Osteoblast (primary cell): Measurements from ENCODE around the gene ADAMTS4. TPM values are rescaled to one million over a fixed set of nuclear protein-coding genes. Genes with fewer than 3 reads are reported as not detected.

Source experiments
- DNase-seq: peaks from one replicate; pipeline ENCODE4 v3.0.0; 2011; ENCODE audit warnings: low spot score, mixed read lengths; ENCODE audit not compliant: insufficient read length; ENCODE audit errors: missing footprints
- H2AFZ ChIP-seq: 2 replicates; pipeline ENCODE4 v1.6.0; 2011; ENCODE audit warnings: mild to moderate bottlenecking, low read length
- H3K27ac ChIP-seq: 2 replicates; pipeline ENCODE4 v1.5.1; 2011; ENCODE audit warnings: mild to moderate bottlenecking, low read depth, low read length, moderate library complexity
- H3K27me3 ChIP-seq: 2 replicates; pipeline ENCODE4 v1.6.0; 2012; ENCODE audit warnings: mild to moderate bottlenecking, control low read depth, inconsistent platforms, low read length, moderate library complexity; ENCODE audit not compliant: insufficient read depth
- H3K36me3 ChIP-seq: 2 replicates; pipeline ENCODE4 v1.5.1; 2011; ENCODE audit warnings: mild to moderate bottlenecking, low read length, control low read depth, moderate library complexity; ENCODE audit not compliant: insufficient read depth
- H3K4me1 ChIP-seq: 2 replicates; pipeline ENCODE4 v1.5.1; 2011; ENCODE audit warnings: mild to moderate bottlenecking, low read length, control low read depth, moderate library complexity; ENCODE audit not compliant: insufficient read depth
- H3K4me2 ChIP-seq: 2 replicates; pipeline ENCODE4 v1.6.0; 2011; ENCODE audit warnings: mild to moderate bottlenecking, low read length; ENCODE audit not compliant: insufficient read depth
- H3K4me3 ChIP-seq: fragments of 200-600 bp; sonication (generic); 3 replicates; pipeline ENCODE4 v1.5.1; 2012; ENCODE audit warnings: mild to moderate bottlenecking, low read length, inconsistent platforms; ENCODE audit not compliant: insufficient read depth
- H3K79me2 ChIP-seq: 2 replicates; pipeline ENCODE4 v1.6.0; 2012; ENCODE audit warnings: mild to moderate bottlenecking, low read length, control low read depth, inconsistent platforms; ENCODE audit not compliant: insufficient read depth
- H3K9me3 ChIP-seq: 2 replicates; pipeline ENCODE4 v1.5.1; 2011; ENCODE audit warnings: low read depth, low read length, control low read depth
- H4K20me1 ChIP-seq: 2 replicates; pipeline ENCODE4 v1.6.0; 2012; ENCODE audit warnings: mild to moderate bottlenecking, low read length, control low read depth; ENCODE audit not compliant: insufficient read depth
- total RNA-seq: library from RNA; depleted of rRNA; stranded (reverse); fragments of >200 nt; gene quantifications from 2 replicates; pipeline ENCODE4 v1.2.3, GENCODE V29; 2012
- TF ChIP-seq, protein P1 (sequence below): IDR thresholded peaks from 2 replicates; pipeline ENCODE4 v1.5.1; 2011; ENCODE audit warnings: mild to moderate bottlenecking, low read depth, low read length, moderate library complexity; ENCODE audit errors: extremely low read depth

ADAMTS4 gene
- total RNA-seq, 1 donor, result 1.4 TPM

DNA sequence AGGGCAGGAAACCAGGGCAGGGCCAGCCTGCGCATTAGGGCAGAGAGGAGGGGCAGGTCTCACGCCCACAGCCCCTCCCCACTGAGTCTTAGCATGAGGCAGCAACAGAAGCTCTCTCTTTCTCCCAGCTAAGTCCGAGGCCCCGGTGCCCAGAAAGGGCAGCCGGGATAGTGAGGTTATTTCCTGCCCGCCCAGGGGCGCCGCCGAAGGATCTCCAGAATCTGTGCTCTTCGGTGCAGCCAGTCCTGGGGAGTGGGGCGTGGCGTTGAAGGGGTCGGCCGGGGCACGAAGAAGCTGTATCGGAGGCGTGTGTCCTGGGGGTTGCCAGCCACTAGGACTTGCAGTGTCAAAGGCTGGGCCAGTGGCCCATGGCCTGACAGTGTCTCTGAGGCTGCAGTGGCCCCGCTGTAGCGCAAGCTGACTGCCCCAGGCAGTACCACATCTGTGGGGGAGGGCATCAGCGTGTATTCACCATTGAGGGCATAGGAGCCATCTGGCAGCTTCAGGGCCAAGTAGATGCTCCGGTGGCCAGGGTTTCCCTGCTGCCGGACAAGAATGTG lies 7.8 kb downstream of the ADAMTS4 start:
- Histone ChIP-seq H3K27me3 (no peaks in the 10 kb centered on the region), H2AFZ (no peak overlapping the region), H3K4me2 (no peak overlapping the region), H3K79me2 (no peaks in the 10 kb centered on the region), H3K27ac (no peak overlapping the region), H4K20me1 (no peaks in the 10 kb centered on the region), H3K9me3 (no peaks in the 10 kb centered on the region), H3K4me3 (no peak overlapping the region), H3K36me3 (peaks cover 17% of the 10 kb centered on the region), H3K4me1 (peaks cover 3% of the 10 kb centered on the region)
- TF ChIP-seq, protein P1, sequence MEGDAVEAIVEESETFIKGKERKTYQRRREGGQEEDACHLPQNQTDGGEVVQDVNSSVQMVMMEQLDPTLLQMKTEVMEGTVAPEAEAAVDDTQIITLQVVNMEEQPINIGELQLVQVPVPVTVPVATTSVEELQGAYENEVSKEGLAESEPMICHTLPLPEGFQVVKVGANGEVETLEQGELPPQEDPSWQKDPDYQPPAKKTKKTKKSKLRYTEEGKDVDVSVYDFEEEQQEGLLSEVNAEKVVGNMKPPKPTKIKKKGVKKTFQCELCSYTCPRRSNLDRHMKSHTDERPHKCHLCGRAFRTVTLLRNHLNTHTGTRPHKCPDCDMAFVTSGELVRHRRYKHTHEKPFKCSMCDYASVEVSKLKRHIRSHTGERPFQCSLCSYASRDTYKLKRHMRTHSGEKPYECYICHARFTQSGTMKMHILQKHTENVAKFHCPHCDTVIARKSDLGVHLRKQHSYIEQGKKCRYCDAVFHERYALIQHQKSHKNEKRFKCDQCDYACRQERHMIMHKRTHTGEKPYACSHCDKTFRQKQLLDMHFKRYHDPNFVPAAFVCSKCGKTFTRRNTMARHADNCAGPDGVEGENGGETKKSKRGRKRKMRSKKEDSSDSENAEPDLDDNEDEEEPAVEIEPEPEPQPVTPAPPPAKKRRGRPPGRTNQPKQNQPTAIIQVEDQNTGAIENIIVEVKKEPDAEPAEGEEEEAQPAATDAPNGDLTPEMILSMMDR, result no peak
- DNase-seq, result no peak

GRCh38 chr1:161189036-161189435 lies 9.8 kb downstream of the ADAMTS4 start:
- no peak overlapping the region for H2AFZ ChIP-seq
- no peak overlapping the region for H3K4me3 ChIP-seq
- H3K4me2 ChIP-seq, result no peak overlapping the region
- peaks cover 17% of the 10 kb centered on the region for H3K36me3 ChIP-seq
- no peak for DNase-seq
- TF ChIP-seq, protein P1, result no peak
- peaks cover 15% of the 10 kb centered on the region for H3K4me1 ChIP-seq
- no peaks in the 10 kb centered on the region for H3K79me2 ChIP-seq
- H3K27ac ChIP-seq, result peak overlapping the region; percentile 74
- H3K9me3 ChIP-seq, result no peaks in the 10 kb centered on the region
- H4K20me1 ChIP-seq, result no peaks in the 10 kb centered on the region
- H3K27me3 ChIP-seq, result no peaks in the 10 kb centered on the region

DNA sequence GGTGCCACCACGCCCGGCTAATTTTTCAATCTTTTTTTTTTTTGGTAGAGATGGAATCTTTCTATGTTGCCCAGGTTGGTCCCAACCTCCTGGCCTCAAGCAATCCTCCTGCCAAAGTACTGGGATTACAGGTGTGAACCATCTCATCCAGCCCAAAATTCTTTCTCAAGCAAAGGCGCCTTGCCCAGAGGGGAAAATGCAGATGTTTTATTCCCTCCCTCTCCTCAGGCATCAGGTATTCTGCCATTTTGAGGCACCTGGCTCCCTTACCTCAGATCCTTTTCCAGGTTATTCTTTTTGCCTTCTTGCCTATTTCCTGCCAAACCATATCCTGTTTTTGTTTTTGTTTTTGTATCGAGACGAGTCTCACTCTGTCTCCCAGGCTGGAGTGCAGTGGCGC lies 10.5 kb downstream of the ADAMTS4 start:
- Histone ChIP-seq H3K4me1 (peaks cover 15% of the 10 kb centered on the region), H3K79me2 (no peaks in the 10 kb centered on the region), H3K27me3 (no peaks in the 10 kb centered on the region), H3K4me3 (no peak overlapping the region), H4K20me1 (no peaks in the 10 kb centered on the region), H2AFZ (no peak overlapping the region), H3K27ac (no peak overlapping the region), H3K9me3 (no peaks in the 10 kb centered on the region), H3K4me2 (no peak overlapping the region), H3K36me3 (peaks cover 17% of the 10 kb centered on the region)
- no peak for DNase-seq
- TF ChIP-seq, protein P1, result no peak

DNA sequence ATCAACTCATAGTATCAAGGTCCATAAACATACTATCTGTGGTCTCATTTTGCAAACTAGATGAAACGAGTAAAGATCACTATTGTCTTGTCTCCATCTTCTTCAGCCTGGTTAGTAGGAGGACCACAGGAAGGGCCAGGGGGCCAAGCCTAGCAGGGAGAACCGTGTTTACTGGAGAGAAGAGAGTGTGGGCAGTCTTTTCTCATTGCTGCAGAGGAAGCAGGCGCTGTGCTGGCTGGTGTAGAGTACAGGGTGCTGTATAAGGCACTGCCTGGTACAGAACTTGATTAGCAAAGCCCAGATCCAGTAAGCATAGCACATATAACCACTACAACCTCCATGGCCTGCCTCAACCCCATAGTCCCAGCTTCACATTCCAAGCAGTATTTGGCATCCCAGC lies 11.5 kb downstream of the ADAMTS4 start:
- DNase-seq, result no peak
- H3K9me3 ChIP-seq, result no peaks in the 10 kb centered on the region
- peaks cover 17% of the 10 kb centered on the region for H3K4me1 ChIP-seq
- H3K27me3 ChIP-seq, result no peaks in the 10 kb centered on the region
- TF ChIP-seq, protein P1, result no peak
- H3K27ac ChIP-seq, result no peak overlapping the region
- no peaks in the 10 kb centered on the region for H3K79me2 ChIP-seq
- no peak overlapping the region for H2AFZ ChIP-seq
- no peak overlapping the region for H3K4me2 ChIP-seq
- H3K4me3 ChIP-seq, result no peak overlapping the region
- no peaks in the 10 kb centered on the region for H4K20me1 ChIP-seq
- peaks cover 15% of the 10 kb centered on the region for H3K36me3 ChIP-seq
